GM18519 (cell line): ENCODE results near the gene AQP12B.
"Not testable (repeated sequence)": the region's sequence is repeated elsewhere in the genome, so short reads cannot be mapped to it uniquely, and the experiment has no call there.

Experiments used
- ATAC-seq: cut with Tn5 transposase; IDR thresholded peaks from one replicate; pipeline ENCODE4 v1.9.1; 2021; ENCODE audit warnings: mild to moderate bottlenecking, moderate library complexity; ENCODE audit not compliant: unreplicated experiment, low FRiP score

Gene AQP12B

DNA sequence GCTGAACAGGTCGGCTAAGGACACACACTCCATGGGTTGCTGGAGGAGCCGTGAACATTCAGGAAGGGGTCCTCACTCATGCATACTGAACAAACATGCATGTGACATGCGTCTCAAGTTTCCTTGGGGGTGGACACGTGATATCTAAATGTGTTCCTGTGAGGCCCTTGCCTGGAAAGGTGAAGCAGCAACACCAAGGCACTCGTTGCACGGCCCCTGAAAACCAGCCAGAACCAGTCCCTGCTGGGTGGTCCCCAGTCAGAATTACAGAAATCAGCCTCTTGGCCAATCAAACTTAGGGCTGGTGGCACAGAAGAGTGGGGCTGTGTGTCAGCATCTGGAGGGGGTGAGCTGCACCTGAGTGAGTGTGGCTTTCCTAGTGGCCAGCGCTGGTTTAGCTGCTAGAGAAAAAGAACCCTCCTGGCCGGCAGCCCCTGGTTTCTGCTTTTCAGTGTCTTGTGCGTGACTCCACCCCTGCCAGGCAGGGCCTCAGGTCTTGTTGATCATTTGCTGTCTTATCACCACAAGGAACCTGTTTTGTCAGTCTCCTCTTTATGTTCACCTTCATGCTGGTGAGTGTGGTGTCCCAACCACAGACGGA, 3.2 kb upstream of the AQP12B start:
- ATAC-seq: no peak

DNA sequence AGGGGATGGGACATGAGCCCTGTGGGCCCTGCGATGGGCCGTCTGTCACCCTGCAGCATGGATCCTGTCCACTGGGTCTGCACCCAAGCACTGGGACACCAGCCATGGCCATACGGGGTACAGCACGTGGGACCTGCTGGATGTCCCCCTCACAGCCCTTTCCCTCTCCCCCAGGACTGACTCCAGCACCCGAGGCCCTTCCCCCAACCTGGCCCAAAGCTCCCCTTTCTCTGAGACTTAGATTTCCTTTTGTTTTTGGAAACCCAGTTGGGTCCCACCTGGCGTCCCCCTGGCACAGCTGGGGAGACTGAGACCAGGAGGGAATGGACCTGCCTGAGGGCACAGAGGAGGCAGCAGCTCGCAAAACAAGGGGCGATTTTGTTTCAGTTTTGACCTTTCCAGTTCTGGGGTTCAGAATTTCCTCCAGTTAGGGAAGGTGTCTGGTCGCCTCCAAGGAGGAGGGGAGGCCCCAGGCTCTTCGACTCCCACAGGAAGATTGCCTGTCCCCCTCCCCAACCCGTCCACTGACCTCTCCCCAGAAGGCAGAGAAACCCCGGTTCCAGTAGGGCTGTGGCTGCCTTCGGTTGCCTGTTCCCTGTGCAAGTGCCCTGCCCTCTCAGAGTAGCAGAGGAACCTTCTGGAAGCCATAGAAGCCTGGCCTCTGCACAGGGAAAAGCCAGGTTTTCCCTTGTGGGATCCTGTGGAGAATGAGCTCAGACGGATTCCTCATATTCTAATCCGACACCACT, 1.5 kb upstream of the AQP12B start:
- not testable (repeated sequence) for ATAC-seq

DNA sequence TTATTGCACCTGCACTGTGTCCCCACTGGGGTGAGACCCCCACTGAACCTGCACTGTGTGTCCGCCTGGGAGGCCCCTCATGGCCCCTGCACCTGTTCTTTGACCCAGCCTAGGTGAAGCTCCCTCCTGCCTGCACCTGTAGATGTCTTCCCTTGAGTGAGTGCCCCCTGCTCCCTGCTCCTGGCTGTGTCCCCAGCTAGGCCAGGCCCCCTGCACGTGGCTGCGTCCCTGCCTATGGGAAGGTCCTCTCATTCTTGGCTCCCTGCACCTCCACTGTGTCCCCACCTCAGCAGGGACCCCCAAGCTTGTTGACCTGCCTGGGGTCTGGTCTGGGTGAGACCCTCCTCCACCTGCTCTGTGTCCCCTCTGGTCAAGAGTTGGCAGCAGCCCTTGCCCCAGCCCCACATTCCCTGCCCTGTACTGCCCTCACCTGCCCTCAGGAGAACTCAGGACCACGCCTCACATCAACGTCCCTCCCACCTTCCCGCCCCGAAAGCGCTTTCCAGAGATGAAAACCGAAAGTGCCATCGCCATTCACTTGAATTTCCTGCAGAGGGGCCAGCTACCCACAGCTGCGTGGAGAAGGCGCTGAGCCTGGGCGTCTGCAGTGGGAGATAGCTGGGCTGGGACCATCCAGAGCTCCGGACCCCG, 769 bp upstream of the AQP12B start:
- ATAC-seq: not testable (repeated sequence)

DNA sequence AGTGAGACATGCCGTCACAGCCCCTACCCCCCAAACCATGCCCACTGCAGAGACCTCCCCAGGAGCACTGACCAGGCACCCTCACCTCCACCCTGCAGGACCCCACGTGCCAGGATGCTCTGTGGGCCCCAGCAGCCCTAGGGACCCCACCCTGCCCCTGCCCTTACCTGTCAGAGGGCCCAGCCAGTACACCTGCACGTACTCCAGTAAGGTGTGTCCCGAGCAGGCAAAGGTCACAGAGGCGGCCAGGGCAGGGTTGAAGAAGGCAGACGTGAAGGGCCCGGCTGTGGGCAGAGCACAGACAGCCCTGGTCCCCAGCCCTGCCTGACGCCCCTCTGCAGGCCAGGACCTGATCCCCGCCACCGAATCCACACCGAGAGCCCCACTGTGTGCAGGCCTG, 2.5 kb downstream of the AQP12B start:
- ATAC-seq: not testable (repeated sequence)

DNA sequence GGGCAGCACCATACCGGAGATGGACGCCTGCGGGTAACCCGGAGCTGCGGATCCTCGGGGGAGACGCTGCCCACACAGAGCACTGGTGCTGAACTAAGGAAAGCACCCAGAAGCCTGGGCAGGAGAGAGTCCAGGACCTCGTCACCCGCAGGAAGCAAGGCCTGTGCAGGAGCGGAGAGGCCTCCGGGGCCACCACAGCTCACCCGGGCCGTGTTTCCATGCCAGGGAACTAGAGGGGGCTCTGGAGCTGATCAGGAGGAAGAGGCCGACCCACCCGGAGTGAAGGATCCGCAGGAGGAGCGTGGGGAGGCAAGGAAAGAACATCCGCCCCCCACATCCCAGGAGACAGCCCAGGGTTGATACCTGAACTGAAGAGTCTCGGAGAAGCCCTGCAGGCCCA, 3.8 kb downstream of the AQP12B start:
- not testable (repeated sequence) for ATAC-seq

DNA sequence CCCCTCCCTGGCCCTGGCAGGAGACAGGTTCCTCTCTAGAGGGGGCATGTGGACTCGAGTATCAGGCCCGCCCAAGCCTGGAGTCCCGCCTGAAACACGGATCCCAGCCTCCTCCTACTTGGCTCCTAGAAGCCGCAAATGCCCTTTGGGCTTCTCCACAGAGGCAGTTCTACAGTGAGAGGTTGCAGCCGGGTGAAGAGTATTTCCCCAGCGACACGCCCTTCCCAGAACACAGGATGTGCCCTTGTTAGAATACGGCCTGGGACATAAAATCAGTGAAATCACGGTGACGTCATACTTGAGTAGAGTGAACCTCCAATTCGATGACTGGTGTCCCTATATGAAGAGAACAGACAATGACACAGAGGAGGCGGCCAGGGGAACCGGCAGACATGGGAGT, 4.6 kb downstream of the AQP12B start:
- ATAC-seq: not testable (repeated sequence)

DNA sequence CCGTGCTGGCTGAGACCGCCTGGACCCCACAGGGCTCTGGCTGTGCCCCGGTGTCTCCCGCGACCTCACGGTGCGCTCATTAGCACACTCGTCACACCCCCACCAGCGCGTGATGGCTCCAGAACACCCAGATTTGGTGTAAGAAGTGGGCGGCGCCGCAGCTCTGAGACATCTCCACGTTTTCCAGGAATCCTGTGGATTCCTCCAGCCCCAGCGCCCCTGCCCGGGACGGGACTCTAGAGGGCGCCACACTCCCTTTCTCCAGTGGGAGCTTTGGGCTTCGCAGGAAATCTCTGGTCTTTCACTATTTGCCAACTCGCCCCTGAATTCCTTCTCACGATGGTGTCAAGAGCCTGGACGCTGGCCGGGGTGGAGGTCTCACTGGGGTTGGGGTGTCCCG, 7.3 kb downstream of the AQP12B start:
- not testable (repeated sequence) for ATAC-seq

DNA sequence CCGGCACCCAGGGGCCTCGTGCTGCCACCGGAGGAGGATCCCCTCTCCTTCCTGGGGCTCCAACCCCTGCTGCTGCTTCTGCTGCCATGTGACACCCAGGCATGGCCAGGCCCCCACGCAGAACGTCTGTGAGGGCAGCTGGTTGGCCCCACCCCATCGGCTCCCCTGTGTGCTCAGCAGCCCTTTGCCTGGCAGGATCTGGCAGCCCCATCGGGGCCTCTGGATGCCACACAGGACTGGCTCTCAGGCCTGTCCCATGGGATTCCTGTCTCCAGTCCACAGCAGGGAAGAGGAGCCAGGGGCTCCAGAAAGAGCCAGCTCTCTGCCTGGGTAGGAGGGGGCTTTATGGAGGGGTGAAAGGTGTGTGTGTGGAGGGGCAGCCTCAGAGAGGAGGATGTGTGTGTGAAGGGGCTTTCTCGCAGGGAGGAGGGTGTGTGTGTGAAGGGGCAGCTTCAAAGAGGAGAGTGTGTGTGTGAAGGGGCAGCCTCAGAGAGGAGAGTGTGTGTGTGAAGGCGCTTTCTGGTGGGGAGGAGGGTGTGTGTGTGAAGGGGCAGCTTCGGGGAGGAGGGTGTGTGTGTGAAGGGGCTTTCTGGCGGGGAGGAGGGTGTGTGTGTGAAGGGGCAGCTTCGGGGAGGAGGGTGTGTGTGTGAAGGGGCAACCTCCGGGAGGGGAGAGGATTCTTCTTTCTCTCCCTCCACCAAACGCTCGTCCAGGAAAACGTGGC, 8.1 kb downstream of the AQP12B start:
- not testable (repeated sequence) for ATAC-seq

DNA sequence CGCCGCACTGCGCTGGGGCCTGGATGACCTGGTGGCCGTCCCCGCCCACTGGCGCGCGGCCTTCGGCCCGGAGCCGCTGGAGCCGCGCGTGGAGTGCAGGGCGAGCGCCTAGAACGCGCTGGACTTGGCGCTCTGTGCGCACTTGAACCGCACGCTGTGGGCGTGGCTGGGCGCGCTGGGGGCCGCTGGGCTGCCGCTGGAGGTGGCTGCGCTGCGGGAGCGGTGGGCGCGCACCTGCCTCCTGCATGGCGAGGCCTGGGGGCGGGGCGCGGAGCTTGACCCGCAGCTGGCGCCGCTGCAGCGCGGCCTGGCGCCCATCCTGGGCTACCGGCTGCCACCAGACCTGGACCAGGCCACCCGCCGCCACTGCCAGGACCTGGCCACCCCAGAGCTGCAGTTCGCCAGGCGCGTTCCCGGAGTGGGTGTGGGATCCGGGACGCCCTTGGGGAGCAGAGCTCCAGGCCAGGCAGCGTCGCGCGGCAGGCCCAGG, 9.9 kb downstream of the AQP12B start:
- no peak for ATAC-seq

DNA sequence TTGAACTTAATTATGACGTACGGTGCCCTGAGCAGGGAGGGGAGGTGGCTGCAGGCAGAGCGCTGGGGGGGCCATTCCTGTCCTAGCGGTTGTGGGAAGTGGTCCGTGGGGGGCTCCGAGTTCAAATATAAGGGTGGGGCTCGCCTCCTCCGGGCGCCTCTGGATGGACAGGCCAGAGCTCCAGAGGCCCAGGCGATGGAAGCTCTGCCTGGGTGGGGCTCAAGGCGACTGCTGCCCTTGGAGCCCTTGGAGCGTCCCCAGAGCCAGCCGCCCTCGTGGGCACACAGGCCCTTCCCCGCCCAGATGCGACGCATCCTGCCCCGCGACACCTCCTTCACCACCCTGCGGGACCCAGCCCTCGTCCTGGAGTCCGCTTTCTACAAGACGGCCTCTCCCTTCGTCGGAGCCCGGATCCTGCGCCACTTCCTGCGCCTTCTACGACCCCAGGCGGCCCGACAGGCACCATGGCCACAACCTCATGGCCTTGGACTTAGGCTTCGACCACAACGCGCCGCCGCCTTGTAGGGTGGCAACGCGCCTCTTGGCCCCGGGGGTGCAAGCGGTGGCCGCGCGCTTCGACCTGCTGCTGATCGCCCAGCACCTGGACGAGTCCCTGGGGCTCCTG, 10.5 kb downstream of the AQP12B start:
- no peak for ATAC-seq

DNA sequence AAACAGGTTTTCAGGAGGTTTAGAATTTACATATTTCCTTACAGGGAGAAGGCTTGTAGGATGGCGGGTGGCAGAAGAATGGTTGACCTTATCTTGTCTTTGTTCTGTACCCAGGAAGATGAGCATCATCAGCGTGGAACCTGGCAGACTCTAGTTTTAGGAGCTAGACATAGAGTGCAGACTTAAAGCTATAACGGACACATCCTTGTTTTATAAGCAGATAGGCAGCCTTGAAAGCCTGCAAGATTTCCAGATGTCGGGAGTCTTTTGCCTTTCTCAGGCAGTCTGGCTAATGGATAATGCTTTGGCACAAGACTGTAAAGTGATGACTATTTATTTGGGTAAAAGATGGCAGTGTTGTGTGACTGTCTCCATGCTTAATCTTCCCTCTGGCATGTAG, 11.7 kb downstream of the AQP12B start:
- ATAC-seq: no peak

DNA sequence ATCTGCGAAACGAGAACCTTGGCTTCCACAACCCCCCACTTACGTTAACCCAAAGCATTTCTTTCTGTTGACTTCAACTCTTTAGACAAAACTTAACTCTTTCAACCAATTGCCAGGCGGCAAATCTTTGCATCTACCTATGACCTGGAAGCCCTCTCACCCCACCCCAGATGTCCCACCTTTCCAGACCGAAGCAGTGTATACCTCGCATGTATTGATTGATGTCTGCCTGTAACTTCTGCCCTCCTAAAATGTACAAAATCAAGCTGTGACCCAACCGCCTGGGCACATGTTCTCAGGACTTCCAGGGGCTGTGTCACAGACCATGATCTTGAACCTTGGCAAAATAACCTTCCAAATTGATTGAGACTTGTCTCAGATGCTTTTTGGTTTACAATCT, 12.3 kb downstream of the AQP12B start:
- ATAC-seq: no peak

DNA sequence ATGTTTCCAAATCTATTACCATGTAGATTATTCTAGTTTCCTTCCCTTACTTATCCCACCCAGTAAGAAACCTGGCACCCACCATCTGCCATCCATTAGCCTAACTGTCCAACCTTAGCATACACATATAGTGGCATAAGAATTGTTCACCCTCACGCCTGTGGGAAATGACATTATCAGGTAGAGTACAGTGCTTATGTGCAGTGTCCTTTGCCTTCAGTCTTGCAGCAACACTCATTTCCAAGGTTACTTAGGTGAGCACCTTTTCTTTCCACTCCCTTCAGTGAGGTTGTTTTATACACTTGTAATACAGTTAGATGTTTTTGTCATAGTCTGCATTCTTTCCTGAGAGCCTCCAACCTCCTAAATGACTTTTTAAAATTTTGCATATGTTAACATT, 18.1 kb downstream of the AQP12B start:
- no peak for ATAC-seq

DNA sequence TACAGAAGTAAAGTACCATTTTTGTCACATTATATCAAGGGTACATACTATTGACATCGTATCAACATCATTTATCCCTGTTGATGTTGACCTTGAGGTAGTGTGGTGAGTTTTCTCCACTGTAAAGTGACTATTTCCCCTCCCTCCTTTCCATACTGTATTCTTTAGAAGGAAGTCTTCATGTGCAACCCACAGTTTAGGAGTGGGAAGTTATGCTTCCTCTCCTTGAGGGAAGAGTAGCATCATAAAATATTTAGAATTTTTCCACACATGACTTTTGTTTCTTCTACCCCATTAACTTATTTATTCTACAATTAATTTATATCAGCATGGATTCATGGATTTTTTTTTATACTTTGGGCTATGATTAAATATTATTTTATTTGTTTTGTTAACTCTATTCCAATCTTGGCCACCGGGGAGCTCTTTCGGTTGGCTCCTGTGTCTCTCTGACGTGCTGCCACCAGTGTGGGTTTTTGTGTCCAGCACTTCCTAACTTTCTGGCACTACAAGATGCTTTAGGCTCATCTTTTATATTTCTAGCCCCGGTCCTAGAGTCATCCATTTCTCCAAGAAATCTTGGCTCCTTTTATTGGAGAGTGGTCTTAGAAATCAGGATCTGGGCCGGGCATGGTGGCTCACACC, 19.0 kb downstream of the AQP12B start:
- ATAC-seq: no peak

DNA sequence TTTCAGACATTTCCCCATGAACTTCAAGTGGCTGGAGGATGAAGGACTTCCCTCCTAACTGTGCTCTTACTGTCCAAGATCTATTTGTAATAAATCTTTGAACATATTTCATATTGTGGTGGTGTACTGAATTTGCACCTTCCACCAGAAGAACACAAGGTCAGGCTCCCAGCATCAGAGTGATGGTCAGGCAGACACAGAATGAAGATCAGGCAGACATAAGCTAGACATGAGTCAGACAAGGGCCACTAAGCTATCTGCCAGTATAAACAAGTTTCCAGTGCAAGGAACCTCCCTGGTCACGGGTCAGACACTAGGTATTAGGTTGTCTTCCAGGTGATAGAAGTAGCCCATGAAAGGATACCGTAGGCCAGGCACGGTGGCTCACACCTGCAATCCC, 20.0 kb downstream of the AQP12B start:
- no peak for ATAC-seq

DNA sequence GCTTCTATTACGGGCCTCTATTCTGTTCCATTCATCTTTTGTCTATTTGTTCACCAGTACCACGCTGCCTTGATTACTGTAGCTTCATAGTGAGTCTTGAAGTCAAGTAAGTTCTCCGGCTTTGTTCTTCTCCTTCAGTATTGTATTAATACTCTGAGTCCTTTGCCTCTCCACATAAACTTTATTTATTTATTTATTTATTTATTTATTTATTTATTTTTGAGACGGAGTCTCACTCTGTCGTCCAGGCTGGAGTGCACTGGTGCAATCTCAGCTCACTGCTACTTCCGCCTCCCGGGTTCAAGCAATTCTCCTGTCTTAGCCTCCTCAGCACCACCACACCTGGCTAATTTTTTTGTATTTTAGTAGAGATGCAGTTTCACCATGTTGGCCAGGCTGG, 22.8 kb downstream of the AQP12B start:
- ATAC-seq: not testable (repeated sequence)

DNA sequence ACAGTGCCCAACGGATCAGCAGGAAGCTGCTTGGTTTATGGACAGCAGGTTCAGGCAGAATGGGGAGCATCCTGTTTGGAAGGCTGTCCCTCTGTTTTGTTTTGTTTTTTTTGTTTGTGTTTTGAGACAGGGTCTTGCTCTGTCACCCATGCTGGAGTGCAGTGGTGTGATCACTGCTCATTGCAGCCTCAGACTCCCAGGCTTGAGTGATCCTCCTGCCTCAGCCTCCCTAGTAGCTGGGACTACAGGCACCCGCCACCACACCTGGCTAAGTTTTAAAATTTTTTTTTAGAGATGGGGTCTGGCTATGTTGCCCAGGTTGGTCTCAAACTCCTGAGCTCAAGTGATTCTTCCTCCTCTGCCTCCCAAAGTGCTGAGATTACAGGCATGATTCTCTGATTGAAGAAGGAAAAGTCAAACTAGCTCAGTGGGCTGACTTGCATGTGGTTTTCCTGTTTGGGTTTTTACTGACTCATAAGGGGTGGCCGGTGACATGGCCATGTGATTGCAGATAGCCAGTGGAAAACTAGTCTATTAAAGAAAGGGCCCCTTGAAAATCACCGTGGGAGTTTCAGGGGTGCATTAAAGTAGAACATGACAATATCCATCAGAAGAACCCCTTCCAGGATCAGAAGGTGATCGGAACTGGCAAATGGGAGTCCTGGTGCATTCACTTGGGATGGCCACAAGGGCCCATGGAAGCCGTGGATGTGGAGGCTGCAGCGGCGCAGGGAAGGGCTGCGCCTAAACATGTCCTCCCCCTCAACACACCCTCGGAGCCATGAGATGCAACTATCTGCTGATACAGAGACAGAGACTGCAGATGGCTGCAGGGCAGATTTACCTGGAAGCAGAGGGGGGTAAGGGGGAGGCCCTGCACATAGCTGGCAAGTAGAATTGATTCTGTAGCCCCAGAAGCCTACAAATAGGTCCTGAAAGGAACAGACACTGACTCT, 26.5 kb downstream of the AQP12B start:
- no peak for ATAC-seq

DNA sequence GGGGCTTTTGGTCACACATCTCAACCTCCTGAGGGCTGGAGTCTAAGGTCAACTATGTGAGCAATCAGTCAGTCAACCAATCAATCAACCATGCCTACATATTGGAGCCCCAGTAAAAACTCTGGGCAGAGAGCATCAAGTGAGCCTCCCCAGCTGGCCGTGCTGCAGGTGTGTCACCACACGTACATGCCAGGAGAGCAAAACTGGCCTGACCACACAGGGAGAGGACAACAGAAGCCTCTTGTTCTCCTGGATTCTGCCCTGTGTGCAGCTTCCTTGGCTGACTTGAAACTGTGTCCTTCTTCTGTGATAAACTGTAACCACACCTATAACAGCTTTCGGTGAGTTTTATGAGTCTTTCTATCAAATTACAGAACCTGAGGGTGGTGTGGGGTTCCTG, 31.5 kb downstream of the AQP12B start:
- ATAC-seq: no peak
